Lower lobe of right lung (tissue), 2 donors: ENCODE results near the gene ACADVL. TPM values are rescaled to one million over a fixed set of nuclear protein-coding genes. Genes with fewer than 3 reads are reported as not detected.
A peak's percentile ranks its signal among the peaks of the same experiment; 100 is the strongest.

ENCODE experiments used
- ATAC-seq, 2 donors: fragments of 200-7000 bp; cut with Tn5 transposase; one replicate each; pipeline ENCODE4 v1.9.1; 2020 to 2022; ENCODE audit warnings: mild to moderate bottlenecking in 2 of 2, moderate library complexity in 2 of 2
- DNase-seq: peaks from one replicate; pipeline ENCODE4 v3.0.0-alpha.2; 2020
- H3K27ac ChIP-seq: fragments of 200-600 bp; one replicate; pipeline ENCODE4 v1.8.0; 2022
- H3K27me3 ChIP-seq: fragments of 200-600 bp; one replicate; pipeline ENCODE4 v1.8.0; 2022; ENCODE audit warnings: low read depth
- H3K36me3 ChIP-seq: fragments of 200-600 bp; one replicate; pipeline ENCODE4 v1.8.0; 2022; ENCODE audit warnings: mild to moderate bottlenecking
- H3K4me1 ChIP-seq: fragments of 200-600 bp; one replicate; pipeline ENCODE4 v1.8.0; 2022
- H3K4me3 ChIP-seq: fragments of 200-600 bp; one replicate; pipeline ENCODE4 v1.8.0; 2022; ENCODE audit warnings: mild to moderate bottlenecking
- H3K9me3 ChIP-seq: fragments of 200-600 bp; one replicate; pipeline ENCODE4 v1.8.0; 2022
- CTCF ChIP-seq: fragments of 200-600 bp; IDR thresholded peaks from one replicate; pipeline ENCODE4 v1.8.0; 2022; ENCODE audit warnings: antibody characterized with exemption, mild to moderate bottlenecking
- intact Hi-C: fragments of 100-400 bp; cut with DNase I; formaldehyde crosslinking; loops from one replicate; pipeline ENCODE4 v1.11.0; 2022
- total RNA-seq: library from RNA; stranded (reverse); fragmentation: NEBNext Ultra II Directional; extraction: Animal tissue kit (Norgen Biotek cat#: 25700); gene quantifications from one replicate; pipeline ENCODE4 v1.2.1, GENCODE V29; 2021
- donor health status: DM: no; HTN: yes; CAD: no; lungs with severe emphysema.

ACADVL gene
- total RNA-seq, 1 donor from 2014 or later: 576 TPM

GRCh38 chr17:7221278-7222092 lies 1.7 kb downstream of the ACADVL start:
- no peaks in the 10 kb centered on the region for H3K27me3 ChIP-seq
- H3K4me3 ChIP-seq: peak overlapping the region; percentile 97
- DNase-seq (no peak), ATAC-seq (no peak)
- no peak for TF ChIP-seq CTCF
- peaks cover 41% of the 10 kb centered on the region for H3K4me1 ChIP-seq
- intact Hi-C loops: no loop called here
- peak overlapping the region; percentile 97 for H3K27ac ChIP-seq
- H3K9me3 ChIP-seq: no peaks in the 10 kb centered on the region
- peaks cover 53% of the 10 kb centered on the region for H3K36me3 ChIP-seq

GRCh38 chr17:7222093-7222971 lies 2.6 kb downstream of the ACADVL start:
- H3K4me3 ChIP-seq: no peak overlapping the region
- no peak for DNase-seq
- peaks cover 35% of the 10 kb centered on the region for H3K4me1 ChIP-seq
- no peak overlapping the region for H3K27ac ChIP-seq
- TF ChIP-seq CTCF: no peak
- H3K9me3 ChIP-seq: no peaks in the 10 kb centered on the region
- intact Hi-C loops: no loop called here
- no peak for ATAC-seq
- H3K36me3 ChIP-seq: peaks cover 62% of the 10 kb centered on the region
- H3K27me3 ChIP-seq: no peaks in the 10 kb centered on the region

GRCh38 chr17:7222972-7223292 lies 3.2 kb downstream of the ACADVL start:
- Histone ChIP-seq H3K4me1 (peaks cover 31% of the 10 kb centered on the region), H3K27ac (no peak overlapping the region), H3K4me3 (no peak overlapping the region), H3K9me3 (no peaks in the 10 kb centered on the region), H3K27me3 (no peaks in the 10 kb centered on the region), H3K36me3 (peaks cover 67% of the 10 kb centered on the region)
- intact Hi-C loops: no loop called here
- ATAC-seq (no peak), DNase-seq (no peak)
- no peak for TF ChIP-seq CTCF

- H3K4me3 ChIP-seq: no peak overlapping the region
- intact Hi-C loops: no loop called here
- H3K27me3 ChIP-seq: no peaks in the 10 kb centered on the region
- TF ChIP-seq CTCF: no peak
- H3K36me3 ChIP-seq: peaks cover 71% of the 10 kb centered on the region
- DNase-seq (no peak), ATAC-seq (no peak)
- H3K27ac ChIP-seq: no peak overlapping the region
- H3K4me1 ChIP-seq: peaks cover 27% of the 10 kb centered on the region
- H3K9me3 ChIP-seq: no peaks in the 10 kb centered on the region
Observed at GRCh38 chr17:7223375-7223774, 3.6 kb downstream of the ACADVL start.

GRCh38 chr17:7224110-7224509 lies 4.4 kb downstream of the ACADVL start:
- Histone ChIP-seq H3K27me3 (no peaks in the 10 kb centered on the region), H3K4me1 (peaks cover 19% of the 10 kb centered on the region), H3K4me3 (no peak overlapping the region), H3K27ac (no peak overlapping the region), H3K36me3 (peaks cover 79% of the 10 kb centered on the region), H3K9me3 (no peaks in the 10 kb centered on the region)
- TF ChIP-seq CTCF: no peak
- ATAC-seq (no peak), DNase-seq (no peak)
- intact Hi-C loops: no loop called here
